Measurements from ENCODE around the gene ITGBL1.

The ITGBL1 gene

DNA sequence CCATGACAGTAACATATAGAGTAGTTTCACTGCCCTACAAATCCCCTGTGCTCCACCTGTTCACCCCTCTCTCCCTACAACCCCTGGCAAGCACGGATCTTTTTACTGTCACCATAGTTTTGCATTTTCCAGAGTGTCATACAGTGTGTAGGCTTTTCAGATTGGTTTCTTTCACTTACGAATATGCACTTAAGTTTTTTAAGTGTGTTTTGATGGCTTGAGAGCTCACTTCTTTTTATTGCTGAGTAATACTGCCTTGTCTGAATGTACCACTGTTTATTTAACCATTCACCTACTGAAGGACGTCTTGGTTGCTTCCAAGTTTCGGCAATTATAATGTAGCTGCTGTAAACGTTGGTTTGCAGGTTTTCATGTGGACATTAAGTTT lies 175.1 kb downstream of the ITGBL1 start:
- DNase-seq (ENCODE audit: low spot score): no peak

DNA sequence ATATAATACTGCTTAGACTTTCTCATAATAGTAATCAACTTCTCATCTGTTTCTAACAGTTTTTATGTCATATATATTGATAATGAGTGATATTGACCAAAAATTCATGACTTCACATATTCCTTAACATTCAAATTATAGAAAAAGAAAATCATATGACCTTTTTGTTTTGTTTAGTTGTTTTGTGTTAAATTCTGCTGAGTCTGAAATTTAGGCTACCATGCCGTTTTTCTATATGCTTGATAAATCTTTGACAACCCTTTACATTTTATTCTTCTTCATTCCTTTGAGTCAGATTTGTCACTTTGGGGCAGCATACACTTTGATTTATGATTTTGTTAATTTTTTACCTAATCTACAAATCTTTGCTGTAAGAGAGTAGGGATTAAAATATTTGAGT lies 176.4 kb downstream of the ITGBL1 start:
- no peak for DNase-seq (ENCODE audit: low spot score)

DNA sequence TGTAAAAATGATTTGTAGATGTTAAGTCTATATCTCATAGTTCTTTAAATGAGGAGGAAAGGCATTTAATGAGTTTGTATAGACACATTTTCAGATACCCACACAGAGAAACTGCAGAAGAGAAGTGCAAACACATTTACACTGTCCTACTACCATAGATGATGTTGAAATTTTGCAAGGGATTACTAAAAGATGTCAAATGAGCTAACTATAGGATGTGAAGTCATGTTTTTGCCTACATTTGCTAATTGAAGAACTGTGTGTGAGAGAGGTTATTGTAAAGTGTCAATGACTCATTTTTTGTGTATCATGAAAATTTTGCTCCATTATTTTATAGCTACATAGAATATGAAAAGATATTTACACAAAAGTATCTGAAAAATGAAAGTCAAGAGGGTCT lies 178.9 kb downstream of the ITGBL1 start:
- DNase-seq (ENCODE audit: low spot score): no peak

DNA sequence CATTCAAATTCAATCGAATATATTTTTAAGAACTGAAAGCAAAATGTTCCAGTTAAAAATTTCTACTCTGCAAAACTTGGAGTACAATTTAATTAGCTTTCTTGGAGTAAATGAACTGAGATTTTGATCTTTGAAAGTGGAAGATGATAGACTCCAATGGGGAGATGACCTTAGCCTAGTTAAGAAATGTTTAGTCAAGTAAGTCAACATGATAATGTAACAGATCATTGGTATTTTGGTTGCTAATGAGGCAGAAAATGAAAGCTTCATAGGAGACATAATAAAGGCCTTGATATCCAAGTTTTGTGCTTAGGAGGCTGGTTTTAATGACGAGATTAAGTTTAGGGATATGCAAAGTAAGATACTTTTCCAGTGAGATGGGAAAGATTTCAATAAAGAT lies 181.7 kb downstream of the ITGBL1 start:
- DNase-seq (ENCODE audit: low spot score): no peak

DNA sequence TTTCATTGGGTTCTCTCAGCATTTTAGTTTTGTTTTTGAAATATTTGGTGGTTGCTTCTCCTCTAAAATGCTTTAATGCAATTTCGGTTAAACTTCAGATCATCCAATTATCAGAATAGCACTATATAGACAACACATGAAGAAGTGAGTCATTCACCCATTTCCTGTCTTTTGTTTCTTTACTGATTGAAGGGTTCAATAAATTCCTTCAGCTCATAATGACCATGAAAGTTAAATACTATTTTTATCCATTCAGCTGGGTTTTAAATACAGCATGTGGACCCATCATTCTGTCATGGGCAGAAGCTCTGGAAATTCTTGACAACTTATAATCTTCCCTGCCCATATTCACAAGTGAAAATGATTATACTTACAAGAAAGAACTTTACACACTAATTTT lies 187.2 kb downstream of the ITGBL1 start:
- DNase-seq (ENCODE audit: low spot score): no peak

DNA sequence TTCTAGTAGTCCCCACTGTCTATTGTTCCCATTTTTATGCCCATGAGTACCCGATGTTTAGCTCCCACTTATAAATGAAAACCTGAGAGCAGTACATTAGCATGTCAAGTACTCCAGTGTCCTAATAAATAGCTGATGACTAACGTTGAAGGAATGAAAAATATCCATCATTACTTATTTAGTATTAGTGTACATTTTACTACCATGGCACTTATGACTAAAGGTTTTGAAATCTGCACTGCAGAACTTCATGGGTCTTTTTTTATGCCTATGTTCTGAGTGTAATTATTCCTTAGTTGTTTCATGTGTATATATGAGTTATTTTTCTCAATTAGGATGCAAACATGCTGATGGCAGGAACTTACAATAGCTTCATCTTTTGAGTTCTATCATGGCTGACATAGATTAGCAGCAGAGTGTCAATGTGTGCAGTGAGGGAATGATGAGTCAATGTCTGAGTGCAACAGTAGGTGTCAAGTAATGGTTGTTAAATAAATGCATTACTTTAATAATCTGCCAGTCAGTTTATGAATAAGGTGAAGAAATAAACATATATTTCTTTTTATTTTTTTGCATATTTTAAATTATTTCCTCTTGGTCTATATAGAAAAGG lies 188.4 kb downstream of the ITGBL1 start:
- DNase-seq (ENCODE audit: low spot score): no peak

DNA sequence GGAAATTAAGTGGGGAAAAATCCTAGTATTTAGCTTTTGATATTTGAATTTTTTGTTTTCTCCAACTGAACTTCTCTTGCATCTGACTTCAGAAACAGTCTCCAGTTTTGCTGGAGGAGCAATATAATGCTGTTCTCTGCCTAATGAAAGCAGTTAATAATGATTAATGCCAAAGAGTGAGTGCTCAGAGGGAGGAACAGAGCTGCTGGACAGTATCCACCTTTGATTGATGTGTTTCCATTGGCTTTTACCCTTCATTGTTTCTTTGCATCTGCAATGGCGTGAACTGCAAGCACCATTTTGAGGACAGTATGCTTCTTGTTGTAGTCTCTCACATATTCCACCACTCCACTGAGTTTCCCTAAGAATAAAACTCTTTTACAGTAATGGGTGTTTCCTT lies 193.4 kb downstream of the ITGBL1 start:
- DNase-seq (ENCODE audit: low spot score): no peak

DNA sequence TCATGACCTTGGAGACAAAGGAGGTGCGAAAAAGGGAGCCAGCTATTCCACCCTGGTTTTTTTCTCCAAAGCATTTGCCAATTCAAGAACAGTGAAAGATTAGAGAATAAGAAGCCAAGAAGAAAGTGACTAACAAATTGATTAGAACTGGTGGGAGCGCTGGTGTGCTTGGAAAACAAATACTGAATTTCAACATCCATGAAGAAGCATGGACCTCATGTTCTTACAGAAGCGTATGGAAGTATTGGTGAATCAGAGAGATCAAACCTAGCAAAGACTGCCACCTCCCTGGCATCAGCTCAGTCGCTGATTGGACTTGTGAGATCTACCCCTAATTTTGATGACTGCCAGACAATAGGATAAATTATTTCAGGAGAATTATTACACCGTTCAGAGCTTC lies 195.3 kb downstream of the ITGBL1 start:
- no peak for DNase-seq (ENCODE audit: low spot score)

DNA sequence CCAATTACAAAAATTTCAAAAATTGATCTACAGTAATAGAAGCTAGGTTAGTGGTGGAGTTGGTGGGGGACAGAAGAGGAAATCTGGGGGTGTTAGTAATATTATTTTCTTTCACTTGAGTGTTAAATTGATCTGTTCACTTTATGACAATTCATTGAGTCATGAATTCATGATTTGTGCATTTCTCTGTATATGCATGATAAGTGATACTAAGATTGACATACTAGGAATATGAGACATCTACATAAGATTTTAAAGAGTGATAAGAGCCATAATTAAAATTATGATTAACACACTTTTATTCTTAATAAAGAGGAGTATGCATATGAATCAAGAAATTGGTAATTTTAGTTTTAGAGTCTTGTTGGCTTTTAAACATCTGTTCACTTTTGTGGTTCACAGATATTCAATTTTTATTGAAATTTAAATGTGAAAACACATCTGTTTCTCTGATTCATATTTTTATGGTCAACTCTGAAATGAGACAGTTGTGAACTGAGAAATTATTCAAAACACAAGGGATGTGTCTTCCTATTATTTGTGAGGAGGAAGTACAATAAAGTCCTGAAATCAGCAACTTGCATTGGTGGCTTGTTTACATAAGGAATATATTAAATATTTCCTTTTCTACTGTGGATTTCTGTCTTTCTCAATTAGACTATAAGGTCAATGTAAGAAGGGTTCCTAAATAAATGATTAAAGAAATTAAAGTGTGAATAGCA lies 196.5 kb downstream of the ITGBL1 start:
- no peak for DNase-seq (ENCODE audit: low spot score)

DNA sequence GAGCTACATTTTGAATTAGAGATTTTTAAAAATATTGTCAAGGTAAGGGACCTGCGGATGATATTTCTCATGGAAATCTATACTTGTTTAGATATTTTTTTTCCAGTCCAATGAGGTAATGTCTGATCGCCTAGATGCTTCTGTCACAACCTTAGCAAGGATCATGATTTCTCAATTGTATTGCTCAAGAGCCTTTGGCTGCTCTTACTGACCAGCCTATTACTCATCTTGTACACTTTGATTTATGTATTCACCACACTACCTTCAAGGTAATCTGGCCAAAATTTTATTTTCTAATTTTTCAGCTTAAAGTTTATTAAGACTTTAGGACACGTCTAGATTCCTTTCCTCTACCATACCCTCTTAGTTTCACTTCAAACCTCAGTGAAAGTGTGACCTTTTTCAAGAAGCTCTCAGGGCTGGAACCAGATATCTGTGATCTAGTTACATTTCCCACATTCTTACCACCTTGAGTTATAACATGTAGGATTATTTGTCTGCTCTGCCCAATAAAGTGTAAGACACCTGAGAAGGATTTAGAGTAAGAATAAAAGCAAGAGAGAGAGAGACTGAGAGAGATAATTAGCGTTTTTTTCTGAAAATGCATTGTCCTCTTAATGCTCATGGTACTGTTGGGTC lies 197.1 kb downstream of the ITGBL1 start:
- no peak for DNase-seq (ENCODE audit: low spot score)

DNA sequence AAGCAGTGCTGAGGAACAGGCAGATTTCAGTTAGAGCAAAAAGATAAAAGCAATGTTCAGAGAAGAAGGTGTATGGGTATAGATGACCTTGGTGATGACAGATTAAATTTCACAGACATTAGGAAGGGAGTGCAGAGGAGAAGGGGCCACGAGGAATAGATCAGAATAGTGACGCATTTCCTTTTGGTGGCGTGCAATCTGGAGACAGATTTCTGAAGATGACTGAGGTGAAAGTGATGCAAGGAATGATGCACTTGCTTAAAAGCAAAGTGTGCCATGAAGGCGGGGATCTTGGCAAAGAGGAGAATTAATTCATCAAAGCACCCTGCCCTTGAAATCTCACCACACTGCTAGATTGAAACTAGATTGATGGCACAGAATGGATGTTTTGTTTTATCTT lies 202.4 kb downstream of the ITGBL1 start:
- DNase-seq (ENCODE audit: low spot score): no peak

DNA sequence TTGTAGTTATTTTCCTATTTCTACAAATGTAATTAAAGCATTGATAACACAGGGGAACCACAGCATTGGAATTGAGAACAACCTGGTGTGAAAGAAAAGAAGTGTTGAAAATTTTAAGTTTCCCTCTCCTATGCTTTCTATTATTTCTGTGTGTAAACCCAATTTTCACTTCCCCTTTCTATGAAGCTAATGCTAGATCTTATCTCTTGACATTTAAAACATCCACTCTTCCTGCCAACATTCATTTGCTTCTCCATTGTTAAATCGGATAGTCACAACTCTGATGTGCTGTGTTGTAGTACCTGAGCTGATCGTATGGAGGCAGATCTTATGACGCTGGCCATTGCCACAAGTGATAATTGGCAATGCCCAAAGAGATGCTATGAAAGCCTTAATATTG lies 203.0 kb downstream of the ITGBL1 start:
- DNase-seq (ENCODE audit: low spot score): no peak

DNA sequence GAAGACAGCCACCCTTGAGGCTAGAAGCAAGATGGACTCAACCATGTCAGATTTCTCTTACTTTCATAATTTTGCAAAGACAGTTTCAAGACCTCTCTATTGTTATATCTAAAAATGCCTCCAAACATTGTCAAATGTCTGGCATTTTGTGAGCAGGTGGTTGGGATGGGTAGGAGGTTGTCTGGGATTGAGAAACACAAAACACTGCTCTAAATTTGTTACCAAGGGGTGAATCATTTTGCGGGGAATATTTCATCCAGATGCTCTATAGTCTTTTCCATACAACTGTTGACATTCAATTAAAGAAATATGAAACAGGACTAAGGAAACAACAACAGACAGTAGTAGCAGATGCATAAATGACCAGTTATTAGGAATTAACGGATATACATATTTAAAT lies 208.2 kb downstream of the ITGBL1 start:
- DNase-seq (ENCODE audit: low spot score): no peak

DNA sequence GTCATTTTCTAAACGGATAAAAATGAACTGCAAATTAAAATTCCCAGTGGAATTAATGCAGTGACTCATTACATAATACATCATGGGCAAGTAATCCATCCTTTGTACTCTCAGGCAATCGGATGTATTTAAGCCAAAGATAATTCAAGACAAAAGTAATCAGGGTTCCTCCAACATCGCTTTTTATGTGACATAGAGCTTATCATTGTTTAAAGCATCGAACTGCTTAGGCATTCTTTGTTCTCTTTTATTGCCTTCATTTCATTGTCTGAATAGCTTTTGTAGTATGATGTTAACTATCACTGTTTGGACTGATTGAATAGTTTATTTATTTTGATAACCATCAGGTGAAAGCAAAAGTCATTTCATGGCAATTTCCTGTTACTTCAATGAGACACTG lies 209.4 kb downstream of the ITGBL1 start:
- no peak for DNase-seq (ENCODE audit: low spot score)

DNA sequence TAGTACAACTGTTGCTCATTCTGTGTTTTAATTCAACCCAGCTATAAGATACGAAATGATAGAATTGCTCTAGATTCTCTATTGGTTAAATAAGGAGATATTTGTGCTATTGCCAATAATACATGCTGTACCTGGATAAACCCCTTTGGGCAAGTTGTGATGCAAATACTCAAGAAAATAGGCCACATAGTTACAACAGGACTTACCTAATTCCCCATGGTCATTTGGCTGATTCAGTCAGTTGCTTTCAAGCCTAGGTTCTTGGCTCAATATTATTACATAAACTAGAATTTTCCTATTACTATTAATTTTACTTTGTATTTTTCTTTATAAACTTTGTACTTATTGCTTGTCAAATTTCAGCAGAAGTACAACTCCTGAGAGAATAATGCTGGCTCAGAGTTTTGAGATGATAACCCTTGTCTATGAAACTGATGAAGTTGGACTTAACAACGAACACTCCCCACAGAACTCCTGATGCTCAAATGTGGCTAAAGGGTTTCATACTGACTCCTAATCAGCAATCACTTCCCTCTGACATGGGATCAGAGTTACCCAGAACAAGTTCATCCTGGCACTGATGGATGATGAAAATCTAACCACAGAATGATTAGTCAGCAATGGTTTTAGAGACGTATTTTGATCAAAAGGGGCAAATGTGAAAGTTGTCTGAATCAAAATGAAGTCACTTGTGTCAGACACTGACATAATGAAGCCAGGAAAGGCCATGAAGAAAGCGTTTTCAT lies 221.1 kb downstream of the ITGBL1 start:
- no peak for DNase-seq (ENCODE audit: low spot score)

DNA sequence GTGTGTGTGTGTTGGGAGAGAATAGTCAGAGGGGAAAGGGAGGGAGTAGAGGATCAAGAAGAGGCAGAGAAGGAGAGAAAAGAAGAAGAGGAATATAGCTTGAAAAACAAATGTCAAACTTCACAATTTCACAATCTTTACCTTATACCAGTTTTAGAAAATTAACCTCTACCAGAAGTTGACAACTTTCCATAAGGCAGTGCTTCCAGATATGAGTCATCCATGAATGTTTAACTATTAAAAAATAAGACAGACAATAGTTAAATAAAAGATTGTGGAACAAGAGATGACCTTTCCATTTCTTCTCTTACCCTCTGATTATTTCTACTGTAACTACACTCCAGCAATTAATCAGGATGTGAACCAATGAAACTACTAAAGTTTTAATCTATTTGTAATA lies 229.4 kb downstream of the ITGBL1 start:
- DNase-seq (ENCODE audit: low spot score): no peak

DNA sequence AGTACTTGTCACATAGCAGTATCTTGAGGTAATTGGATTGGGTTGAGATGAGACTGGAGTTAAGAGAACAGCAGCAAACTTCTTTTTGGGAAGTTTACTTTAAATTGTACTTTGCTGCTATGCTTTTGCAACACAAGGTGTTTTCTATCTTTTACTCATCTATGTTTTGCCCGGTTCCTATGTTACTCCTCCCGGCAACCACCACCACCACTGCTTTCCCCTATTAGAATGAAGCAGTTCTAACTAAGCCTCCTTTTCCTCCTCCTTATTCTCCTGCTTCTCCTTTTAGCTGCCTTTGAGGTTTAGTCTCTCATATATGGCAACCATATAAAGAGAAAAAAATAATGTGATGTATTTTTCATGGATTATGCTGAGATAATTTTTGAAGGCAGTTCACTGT lies 233.5 kb downstream of the ITGBL1 start:
- DNase-seq (ENCODE audit: low spot score): no peak

DNA sequence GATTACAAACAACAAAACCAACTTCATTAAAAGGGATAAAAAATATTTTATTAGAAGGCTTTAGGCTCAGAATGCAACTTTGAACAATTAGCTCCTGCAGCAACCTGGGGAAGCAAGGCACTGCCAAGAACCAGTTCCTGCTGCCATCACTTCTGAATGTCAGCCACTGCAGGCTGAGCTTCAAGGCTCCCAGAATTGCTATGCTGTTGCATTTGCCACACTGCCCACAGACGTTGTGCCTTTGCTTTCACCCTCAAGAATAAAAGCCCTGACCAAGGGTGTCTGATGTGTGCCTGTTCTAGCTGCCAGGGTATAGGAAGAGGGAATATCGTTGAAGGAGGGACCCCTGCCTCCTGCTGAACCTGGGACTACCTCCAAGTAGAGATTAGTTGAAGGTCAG lies 238.4 kb downstream of the ITGBL1 start:
- no peak for DNase-seq (ENCODE audit: low spot score)

DNA sequence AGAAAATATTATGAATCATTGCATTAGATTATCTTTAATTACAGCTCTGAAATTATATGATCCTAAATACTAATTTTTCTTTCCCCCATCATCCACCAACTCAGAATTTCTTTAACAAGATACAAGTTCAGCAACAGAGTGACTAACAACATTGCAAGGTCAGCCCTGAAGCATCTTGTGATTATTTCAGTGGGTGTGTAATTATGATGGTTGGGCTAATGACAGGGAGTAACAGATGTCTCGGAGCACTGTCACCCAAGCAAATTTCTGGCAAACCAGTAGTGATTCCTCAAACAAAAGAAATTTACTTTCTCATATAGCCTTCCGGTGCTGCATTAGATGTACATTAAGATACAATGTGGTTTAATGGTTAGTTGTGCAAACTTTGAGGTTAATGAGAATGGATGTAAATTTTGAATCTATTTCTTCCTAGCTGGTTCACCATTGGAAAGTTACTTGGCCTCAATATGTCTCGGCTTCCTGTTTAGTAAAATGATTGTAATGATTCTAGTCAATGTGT lies 238.9 kb downstream of the ITGBL1 start:
- no peak for DNase-seq (ENCODE audit: low spot score)

DNA sequence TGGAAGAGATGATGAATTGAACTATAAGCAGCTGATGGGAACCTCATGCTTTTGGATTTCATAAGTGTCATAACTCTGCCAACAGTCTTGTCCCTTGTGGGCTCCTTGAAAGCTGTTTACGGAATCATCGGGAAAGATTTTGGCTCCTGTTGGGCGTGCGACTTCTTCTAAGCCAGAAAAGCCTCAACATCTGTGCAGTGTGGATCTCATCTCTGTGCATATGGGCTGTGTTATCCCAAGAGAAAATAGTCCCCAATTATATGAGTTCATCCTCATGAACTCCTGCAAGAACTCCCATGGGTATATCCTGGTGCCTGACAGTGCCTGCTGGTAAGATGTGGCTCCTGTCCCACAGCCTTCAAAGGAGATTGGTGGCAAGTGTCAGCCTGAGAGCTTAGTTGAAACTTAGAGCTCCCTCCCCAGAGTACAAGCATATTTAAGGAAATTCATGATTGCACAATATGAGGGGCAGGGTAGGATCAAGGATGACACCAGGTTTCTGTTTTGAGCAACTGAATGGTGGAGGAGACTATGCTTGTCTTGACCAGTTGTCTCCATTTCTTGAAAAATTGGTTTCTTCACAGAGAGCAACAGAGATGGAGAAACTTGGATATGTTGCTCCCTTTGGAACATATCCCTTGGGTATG lies 243.5 kb downstream of the ITGBL1 start:
- no peak for DNase-seq (ENCODE audit: low spot score)

DNA sequence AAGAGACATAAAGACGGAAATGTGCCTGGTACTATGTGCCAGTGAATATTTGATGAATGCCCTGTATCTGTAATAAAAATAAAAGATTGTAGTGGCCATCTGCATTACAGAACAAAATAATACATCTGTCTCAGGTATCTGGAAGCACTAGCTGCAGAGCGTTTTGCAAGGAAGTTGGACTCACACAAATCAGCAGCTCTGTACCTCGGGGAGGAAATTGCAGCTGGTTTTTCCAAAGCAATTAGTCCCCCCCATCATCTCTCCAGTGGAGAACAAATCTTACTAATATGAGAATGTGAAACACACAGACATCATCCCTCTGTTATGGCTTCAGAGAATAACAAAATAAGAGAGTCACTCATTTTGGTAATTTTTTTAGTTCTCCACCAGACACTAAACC lies 245.3 kb downstream of the ITGBL1 start:
- no peak for DNase-seq (ENCODE audit: low spot score)

DNA sequence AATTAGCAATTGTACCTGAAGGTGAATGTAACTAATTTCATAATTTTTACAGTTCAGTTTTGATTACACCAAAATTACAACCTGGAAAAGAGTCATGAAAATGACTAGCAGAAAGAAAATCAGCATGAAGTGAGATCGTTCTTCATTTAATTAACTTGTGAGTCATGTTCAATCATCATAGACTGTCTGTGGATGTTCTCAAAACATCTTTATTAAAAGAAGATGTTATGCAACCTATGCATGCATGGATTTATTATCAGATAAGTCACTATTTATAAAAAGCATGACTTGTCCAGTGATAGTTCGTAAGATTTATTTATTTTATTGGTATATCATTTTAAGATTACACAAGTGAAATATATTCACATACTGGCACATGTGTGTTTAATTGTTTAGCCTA lies 245.9 kb downstream of the ITGBL1 start:
- no peak for DNase-seq (ENCODE audit: low spot score)

All from activated CD4-positive, alpha-beta T cell treated with anti-CD3 and anti-CD28 coated beads, Interleukin-2, Interleukin-4, amounts not matched to agents 100 ng/mL and 50 ng/mL, durations not matched to agents 16 hours and 8 hours (primary cell).